DOHH2 (cell line): ENCODE measurements around the gene KRTAP10-12.

ENCODE experiments used
- H3F3A ChIP-seq: fragments of 200-600 bp; sonication (generic), shearing (Covaris generic); 2 replicates; pipeline ENCODE4 v1.6.0; 2016; ENCODE audit warnings: antibody characterized with exemption, mild to moderate bottlenecking; ENCODE audit not compliant: control insufficient read depth, insufficient read depth
- H3K27ac ChIP-seq: fragments of 200-600 bp; sonication (generic); 2 replicates; pipeline ENCODE4 v1.5.1; 2014; ENCODE audit warnings: low read depth, mild to moderate bottlenecking, low read length, moderate library complexity
- H3K27me3 ChIP-seq: fragments of 200-600 bp; sonication (generic); 2 replicates; pipeline ENCODE4 v1.6.1; 2014; ENCODE audit warnings: mild to moderate bottlenecking, low read length, mixed read lengths; ENCODE audit not compliant: control insufficient read depth
- H3K36me3 ChIP-seq: fragments of 200-600 bp; sonication (generic); 2 replicates; pipeline ENCODE4 v1.6.1; 2014; ENCODE audit warnings: mild to moderate bottlenecking, low read length, moderate library complexity, mixed read lengths; ENCODE audit not compliant: control insufficient read depth
- H3K4me1 ChIP-seq: fragments of 200-600 bp; sonication (generic); 2 replicates; pipeline ENCODE4 v1.6.1; 2014; ENCODE audit warnings: mild to moderate bottlenecking, low read length, mixed read lengths; ENCODE audit not compliant: control insufficient read depth
- H3K4me2 ChIP-seq: fragments of 200-600 bp; sonication (generic); 2 replicates; pipeline ENCODE4 v1.6.0; 2014; ENCODE audit warnings: mild to moderate bottlenecking, low read length, moderate library complexity
- H3K4me3 ChIP-seq: fragments of 200-600 bp; sonication (generic); 2 replicates; pipeline ENCODE4 v1.5.1; 2014; ENCODE audit warnings: mild to moderate bottlenecking, low read length, mixed read lengths
- H3K79me2 ChIP-seq: fragments of 200-600 bp; sonication (generic); 2 replicates; pipeline ENCODE4 v1.6.1; 2014; ENCODE audit warnings: mild to moderate bottlenecking, low read length, mixed read lengths; ENCODE audit not compliant: control insufficient read depth
- H3K9me2 ChIP-seq: fragments of 200-600 bp; sonication (generic); replicated peaks from 2 replicates; pipeline ENCODE4 v1.6.1; 2014; ENCODE audit warnings: mild to moderate bottlenecking, low read length, mixed read lengths; ENCODE audit not compliant: control insufficient read depth
- H3K9me3 ChIP-seq: fragments of 200-600 bp; sonication (generic); 2 replicates; pipeline ENCODE4 v1.6.1; 2014; ENCODE audit warnings: antibody characterized with exemption, low read length, mixed read lengths; ENCODE audit not compliant: control insufficient read depth, insufficient read depth
- H4K20me1 ChIP-seq: fragments of 200-600 bp; sonication (generic); 2 replicates; pipeline ENCODE4 v1.6.0; 2014; ENCODE audit warnings: low read depth, mild to moderate bottlenecking, antibody characterized with exemption, low read length, moderate library complexity; ENCODE audit not compliant: control insufficient read depth, insufficient read depth
- EZH2phosphoT487 ChIP-seq: fragments of 200-600 bp; sonication (generic); IDR thresholded peaks from 2 replicates; pipeline ENCODE4 v1.6.1; 2017; ENCODE audit warnings: borderline replicate concordance, mild to moderate bottlenecking, antibody characterized with exemption, low read length, moderate library complexity, mixed read lengths
- TF ChIP-seq, protein P1 (sequence below): fragments of 200-600 bp; sonication (generic); IDR thresholded peaks from one replicate; pipeline ENCODE4 v1.5.1; 2014; ENCODE audit warnings: antibody characterized with exemption, mild to moderate bottlenecking, low read depth, low read length; ENCODE audit not compliant: poor library complexity, severe bottlenecking

The KRTAP10-12 gene

GRCh38 chr21:44709426-44710293 is 12.7 kb downstream of the KRTAP10-12 start:
- H3K4me2 ChIP-seq: no peak overlapping the region

DNA sequence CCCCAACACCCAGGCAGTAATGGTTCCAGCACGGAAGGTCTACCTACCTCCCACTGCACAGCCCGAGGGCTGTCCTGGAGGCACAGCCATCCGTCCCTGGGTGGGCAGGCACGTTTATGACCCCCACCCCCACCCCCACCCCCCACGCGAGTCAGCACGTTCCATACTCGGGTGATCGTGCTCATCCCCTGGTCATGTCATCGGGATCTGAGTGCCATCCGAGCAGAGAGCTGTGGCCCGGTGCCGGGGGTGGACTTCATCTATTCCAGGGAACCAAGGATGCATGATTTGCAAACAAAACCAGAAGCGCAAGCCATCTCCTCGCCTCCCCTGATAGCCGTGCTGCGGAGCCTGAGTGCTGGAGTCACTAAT is 13.3 kb downstream of the KRTAP10-12 start:
- Histone ChIP-seq H3K79me2 (no peaks in the 10 kb centered on the region), H4K20me1 (no peaks in the 10 kb centered on the region), H3F3A (no peaks in the 10 kb centered on the region), H3K4me2 (no peak overlapping the region), H3K4me1 (no peaks in the 10 kb centered on the region), H3K9me3 (peaks cover 4% of the 10 kb centered on the region; the same call in 1 of the 2 replicates), H3K4me3 (no peak overlapping the region), H3K36me3 (no peaks in the 10 kb centered on the region), H3K27me3 (peaks cover 24% of the 10 kb centered on the region), H3K27ac (no peak overlapping the region), H3K9me2 (no peaks in the 10 kb centered on the region)
- TF ChIP-seq, protein P1, sequence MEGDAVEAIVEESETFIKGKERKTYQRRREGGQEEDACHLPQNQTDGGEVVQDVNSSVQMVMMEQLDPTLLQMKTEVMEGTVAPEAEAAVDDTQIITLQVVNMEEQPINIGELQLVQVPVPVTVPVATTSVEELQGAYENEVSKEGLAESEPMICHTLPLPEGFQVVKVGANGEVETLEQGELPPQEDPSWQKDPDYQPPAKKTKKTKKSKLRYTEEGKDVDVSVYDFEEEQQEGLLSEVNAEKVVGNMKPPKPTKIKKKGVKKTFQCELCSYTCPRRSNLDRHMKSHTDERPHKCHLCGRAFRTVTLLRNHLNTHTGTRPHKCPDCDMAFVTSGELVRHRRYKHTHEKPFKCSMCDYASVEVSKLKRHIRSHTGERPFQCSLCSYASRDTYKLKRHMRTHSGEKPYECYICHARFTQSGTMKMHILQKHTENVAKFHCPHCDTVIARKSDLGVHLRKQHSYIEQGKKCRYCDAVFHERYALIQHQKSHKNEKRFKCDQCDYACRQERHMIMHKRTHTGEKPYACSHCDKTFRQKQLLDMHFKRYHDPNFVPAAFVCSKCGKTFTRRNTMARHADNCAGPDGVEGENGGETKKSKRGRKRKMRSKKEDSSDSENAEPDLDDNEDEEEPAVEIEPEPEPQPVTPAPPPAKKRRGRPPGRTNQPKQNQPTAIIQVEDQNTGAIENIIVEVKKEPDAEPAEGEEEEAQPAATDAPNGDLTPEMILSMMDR: no peak
- TF ChIP-seq EZH2phosphoT487: no peak

More at GRCh38 chr21:44709426-44710293, 12.7 kb downstream of the KRTAP10-12 start:
- Histone ChIP-seq H3K27ac (no peak overlapping the region), H3F3A (no peaks in the 10 kb centered on the region), H3K9me3 (peaks cover 4% of the 10 kb centered on the region; the same call in 1 of the 2 replicates), H3K4me1 (no peaks in the 10 kb centered on the region), H4K20me1 (no peaks in the 10 kb centered on the region), H3K36me3 (no peaks in the 10 kb centered on the region), H3K9me2 (no peaks in the 10 kb centered on the region), H3K79me2 (no peaks in the 10 kb centered on the region), H3K27me3 (peaks cover 20% of the 10 kb centered on the region), H3K4me3 (no peak overlapping the region)
- no peak for TF ChIP-seq EZH2phosphoT487
- TF ChIP-seq, protein P1: no peak

DNA sequence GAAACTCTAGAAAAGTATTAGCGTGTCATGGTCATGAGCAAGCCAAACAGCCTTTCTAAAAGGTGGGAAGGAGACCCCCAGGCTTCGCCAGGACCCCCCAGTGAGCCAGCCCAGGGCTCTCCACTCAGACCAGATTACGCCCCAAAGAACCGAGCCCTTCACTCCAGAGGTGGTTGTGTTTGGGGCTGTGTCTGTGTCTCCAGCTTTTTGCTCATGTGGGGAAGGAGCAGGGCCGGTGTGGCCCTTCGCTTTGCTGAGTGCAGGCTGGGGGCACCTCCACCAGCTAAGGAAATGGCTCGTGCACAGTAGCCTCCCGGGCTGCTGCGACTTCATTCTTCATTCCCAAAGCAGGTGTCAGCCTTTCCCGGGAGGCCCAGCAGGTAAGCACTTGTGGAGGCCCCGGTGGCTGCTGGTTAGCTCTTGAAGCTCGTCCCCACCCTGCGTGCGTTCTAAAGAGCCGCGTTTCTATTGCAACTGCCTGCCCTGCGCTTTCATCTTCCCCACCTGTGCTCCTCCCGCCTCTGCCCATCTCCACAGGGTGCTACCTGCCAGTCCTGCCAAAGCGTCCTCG is 13.9 kb downstream of the KRTAP10-12 start:
- Histone ChIP-seq H3K36me3 (no peaks in the 10 kb centered on the region), H4K20me1 (no peaks in the 10 kb centered on the region), H3F3A (no peaks in the 10 kb centered on the region), H3K4me2 (no peak overlapping the region), H3K79me2 (no peaks in the 10 kb centered on the region), H3K9me3 (peaks cover 4% of the 10 kb centered on the region; the same call in 1 of the 2 replicates), H3K27ac (no peak overlapping the region), H3K9me2 (no peaks in the 10 kb centered on the region), H3K27me3 (peaks cover 27% of the 10 kb centered on the region), H3K4me3 (no peak overlapping the region), H3K4me1 (no peaks in the 10 kb centered on the region)
- no peak for TF ChIP-seq EZH2phosphoT487
- TF ChIP-seq, protein P1: no peak
